Esophagus muscularis mucosa (tissue), 3 donors: ENCODE measurements around the gene GJB1.

ENCODE experiments used
- CTCF ChIP-seq, 3 experiments: fragments of 200-600 bp in 2 of 3; fragments of 450-650 bp in 1 of 3; sonication (generic) in 2 of 3; IDR thresholded peaks; one replicate each; pipeline ENCODE4 v1.5.1; 2017 to 2019; ENCODE audit warnings: antibody characterized with exemption in 3 of 3, mild to moderate bottlenecking in 2 of 3, moderate library complexity in 1 of 3
- POLR2AphosphoS5 ChIP-seq, 2 donors: sonication (generic); formaldehyde crosslinking; IDR thresholded peaks; one replicate each; pipeline ENCODE4 v1.6.1; 2017; ENCODE audit warnings: antibody characterized with exemption in 2 of 2

- TF ChIP-seq CTCF (IDR thresholded peaks at IDR 0.05): no peak
- no peak for TF ChIP-seq POLR2AphosphoS5 (IDR thresholded peaks at IDR 0.05)
Measured at GRCh38 chrX:71198066-71198465, 25.0 kb upstream of the GJB1 start.
